GM12874 (cell line): ENCODE results near the gene CMTM7.

Experiments used
- CTCF ChIP-seq: IDR thresholded peaks from 2 replicates; pipeline ENCODE4 v1.5.1; 2011; ENCODE audit warnings: low read depth, mild to moderate bottlenecking, control low read depth, low read length, moderate library complexity; ENCODE audit not compliant: insufficient read depth

CMTM7 gene

DNA sequence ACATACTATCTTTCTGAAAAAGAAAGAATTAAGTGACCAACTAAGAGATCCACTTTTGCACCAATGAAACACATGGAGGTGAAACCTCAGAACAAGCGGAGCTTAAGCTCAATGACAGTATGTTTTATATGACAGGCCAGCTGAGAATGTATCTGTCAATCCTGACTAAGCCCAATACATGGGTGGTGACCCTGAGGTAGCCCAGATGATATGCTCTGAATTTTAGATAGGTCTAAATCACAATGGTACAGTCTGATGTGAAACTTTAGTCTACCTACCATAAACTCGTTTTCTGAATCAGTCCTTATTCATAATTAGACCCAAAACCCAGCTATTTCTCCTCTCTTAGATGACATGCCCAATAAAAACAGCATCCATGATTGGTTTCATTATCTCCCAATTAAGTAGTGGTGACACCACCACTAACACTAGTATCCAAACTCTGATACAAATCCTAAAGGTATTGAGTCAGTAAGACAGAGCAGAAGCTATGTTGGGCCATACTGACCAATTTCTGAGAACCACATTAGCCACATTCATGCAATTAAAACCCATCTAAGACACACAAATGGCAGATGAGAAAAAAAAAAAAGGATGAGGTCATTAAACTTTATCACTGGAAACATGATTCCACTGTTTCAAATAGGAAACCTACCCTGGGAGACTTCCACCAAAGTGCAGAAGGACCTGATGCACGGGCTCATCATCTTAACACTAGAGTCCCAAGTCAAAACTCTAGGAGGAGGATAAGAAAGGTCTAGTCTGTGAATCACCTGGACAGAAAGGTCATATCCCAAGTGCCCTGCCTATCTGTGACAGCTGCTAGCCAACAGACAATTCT is 90.4 kb downstream of the CMTM7 start:
- TF ChIP-seq CTCF = no peak

DNA sequence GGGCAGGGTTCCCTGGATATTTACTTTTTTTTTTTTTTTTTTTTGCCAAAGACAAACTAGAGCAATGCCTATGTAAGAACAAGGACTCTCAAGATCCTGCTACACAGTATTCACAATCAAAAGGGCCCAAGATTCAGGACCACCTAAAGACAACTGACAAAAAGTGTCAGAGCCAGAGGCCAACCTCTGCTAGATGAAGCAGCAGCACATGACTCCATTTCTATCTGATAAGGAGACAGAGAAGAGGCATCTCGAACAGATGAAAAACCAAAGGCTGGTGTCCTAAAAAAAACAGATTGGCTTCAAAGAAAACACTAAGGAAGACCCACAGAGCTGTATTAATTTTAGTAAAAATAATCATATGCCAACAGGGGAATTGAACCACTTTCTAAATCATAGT is 91.0 kb downstream of the CMTM7 start:
- no peak for TF ChIP-seq CTCF

DNA sequence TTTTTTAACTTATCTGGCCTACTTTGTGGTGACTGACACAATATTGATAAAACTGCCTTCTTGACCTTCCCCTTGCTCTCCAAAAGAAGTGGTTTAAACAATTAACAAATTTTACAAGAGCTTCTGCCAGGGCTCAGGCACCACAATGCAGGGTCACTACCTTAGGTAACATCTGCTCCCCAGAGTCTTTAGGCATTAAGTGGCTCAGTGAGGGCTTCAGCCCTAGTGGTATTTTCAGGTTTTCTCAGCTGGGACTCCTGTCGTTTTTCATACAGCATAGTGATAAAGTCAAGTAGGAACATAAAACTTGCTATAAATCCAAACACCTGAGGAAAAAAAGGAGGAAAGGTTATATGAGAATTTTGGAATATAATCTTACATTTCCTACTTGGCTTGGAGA is 92.1 kb downstream of the CMTM7 start:
- no peak for TF ChIP-seq CTCF

DNA sequence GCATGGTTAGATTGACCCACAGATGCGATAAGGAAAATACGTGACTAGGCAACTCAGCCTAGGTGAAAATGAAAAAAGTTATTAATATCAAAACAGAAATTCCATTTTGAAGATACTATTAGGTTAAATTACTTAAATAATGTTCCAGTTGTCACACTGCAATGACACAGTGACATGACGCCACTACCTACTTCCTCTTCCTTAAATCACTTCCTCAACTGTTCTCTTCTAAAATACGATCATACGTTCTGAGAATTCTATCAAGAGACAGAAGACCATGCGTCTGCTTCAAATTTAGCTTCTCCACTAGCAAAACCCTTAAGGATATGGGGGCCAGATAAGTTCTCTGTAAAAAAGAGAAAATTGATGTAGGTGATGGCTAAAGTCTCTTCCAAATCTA is 92.8 kb downstream of the CMTM7 start:
- no peak for TF ChIP-seq CTCF

DNA sequence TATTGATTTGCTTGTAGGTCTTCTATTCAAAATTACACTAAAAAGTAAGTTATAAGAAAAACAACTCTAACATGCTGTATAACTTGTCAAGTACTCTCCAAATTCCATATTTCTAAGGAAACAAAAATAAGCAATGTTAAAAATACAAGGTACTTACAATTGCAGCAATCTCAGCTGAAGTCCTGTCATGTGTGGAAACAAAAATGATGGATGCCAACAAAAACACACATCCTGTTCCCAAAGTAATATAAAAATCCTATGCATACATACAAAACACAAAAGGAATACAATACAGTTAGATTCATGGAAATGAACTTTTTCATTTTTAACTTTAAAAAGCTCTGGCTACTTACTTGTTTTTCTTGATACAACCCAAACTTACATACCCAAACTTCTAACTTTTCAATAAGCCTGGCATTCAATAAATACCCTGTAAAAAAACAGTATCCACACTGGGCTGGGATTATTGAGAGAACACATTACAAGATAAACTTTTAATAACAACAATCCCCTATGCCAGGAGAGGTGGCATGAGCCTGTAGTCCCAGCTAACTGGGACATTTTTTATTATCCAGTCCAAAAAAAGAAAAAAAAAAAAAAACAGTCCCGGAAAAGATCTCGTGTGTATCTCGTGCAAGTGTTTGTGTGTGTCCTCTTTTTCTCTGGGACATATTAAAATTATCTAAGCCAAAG is 96.3 kb downstream of the CMTM7 start:
- no peak for TF ChIP-seq CTCF

DNA sequence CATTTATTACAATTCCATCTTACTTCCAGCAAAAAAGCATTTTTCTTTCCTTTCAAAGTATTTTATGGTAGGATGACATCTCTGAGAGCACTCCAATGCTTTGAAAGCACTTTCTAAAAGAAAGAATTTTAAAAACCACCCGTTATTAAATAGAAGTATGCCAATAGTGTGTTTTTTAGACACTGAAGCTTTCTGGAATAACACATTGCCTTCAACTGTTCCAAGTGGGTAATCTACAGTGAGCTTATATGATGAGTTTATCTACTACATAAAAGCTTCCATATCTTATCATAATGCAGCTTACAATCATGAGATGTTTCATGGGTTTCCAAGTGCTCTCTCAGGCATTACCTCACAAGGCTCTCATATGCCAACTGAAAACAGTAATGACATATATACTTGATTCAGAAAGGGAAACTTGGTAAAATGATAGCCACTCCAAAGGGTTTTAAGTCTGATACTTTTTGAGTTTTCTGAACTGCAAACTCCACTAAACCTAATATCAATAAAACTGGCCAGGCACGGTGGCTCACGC is 96.9 kb downstream of the CMTM7 start:
- no peak for TF ChIP-seq CTCF

- no peak for TF ChIP-seq CTCF
Measured at GRCh38 chr3:32492684-32493436, 101.2 kb downstream of the CMTM7 start.
